Neuron (in vitro differentiated cells): ENCODE data around the gene PPEF1.

ENCODE experiments used
- H2AFZ ChIP-seq: one replicate; pipeline ENCODE4 v1.6.1; 2013; ENCODE audit warnings: low read depth, mild to moderate bottlenecking, inconsistent platforms, low read length, moderate library complexity
- H3K27me3 ChIP-seq: one replicate; pipeline ENCODE4 v1.6.1; 2013; ENCODE audit warnings: low read length; ENCODE audit not compliant: insufficient read depth
- H3K36me3 ChIP-seq: one replicate; pipeline ENCODE4 v1.6.1; 2013; ENCODE audit warnings: low read length; ENCODE audit not compliant: insufficient read depth
- H3K4me1 ChIP-seq: one replicate; pipeline ENCODE4 v1.6.1; 2013; ENCODE audit warnings: low read length; ENCODE audit not compliant: insufficient read depth
- H3K4me3 ChIP-seq: 2 replicates; pipeline ENCODE4 v1.5.1; 2013; ENCODE audit warnings: mild to moderate bottlenecking, low read length, moderate library complexity
- H3K9me3 ChIP-seq: one replicate; pipeline ENCODE4 v1.6.1; 2013; ENCODE audit warnings: low read length

PPEF1 gene

GRCh38 chrX:18707426-18708049, at the start of gene PPEF1:
PPEF1 (plus strand) TSS chrX:18707645; CDS start chrX:18707781, 136 bp downstream.
- no peaks in the 10 kb centered on the region for H3K27me3 ChIP-seq
- no peaks in the 10 kb centered on the region for H3K9me3 ChIP-seq
- no peaks in the 10 kb centered on the region for H3K4me1 ChIP-seq
- H2AFZ ChIP-seq = no peak within 1 kb of the TSS
- H3K4me3 ChIP-seq = no peak within 1 kb of the TSS
- no peaks in the 10 kb centered on the region for H3K36me3 ChIP-seq

- Histone ChIP-seq H2AFZ (no peak overlapping the region), H3K27me3 (no peaks in the 10 kb centered on the region), H3K4me1 (no peaks in the 10 kb centered on the region), H3K36me3 (no peaks in the 10 kb centered on the region), H3K4me3 (no peak overlapping the region), H3K9me3 (no peaks in the 10 kb centered on the region)
Observed at GRCh38 chrX:18661273-18661672, 46.2 kb upstream of the PPEF1 start.

- H3K4me1 ChIP-seq = no peaks in the 10 kb centered on the region
- no peaks in the 10 kb centered on the region for H3K27me3 ChIP-seq
- H3K9me3 ChIP-seq = no peaks in the 10 kb centered on the region
- no peaks in the 10 kb centered on the region for H3K36me3 ChIP-seq
- no peak overlapping the region for H2AFZ ChIP-seq
- no peak overlapping the region for H3K4me3 ChIP-seq
Observed at GRCh38 chrX:18664947-18665346, 42.5 kb upstream of the PPEF1 start.

GRCh38 chrX:18666614-18667013, 40.8 kb upstream of the PPEF1 start:
- Histone ChIP-seq H2AFZ (no peak overlapping the region), H3K27me3 (no peaks in the 10 kb centered on the region), H3K4me1 (no peaks in the 10 kb centered on the region), H3K9me3 (no peaks in the 10 kb centered on the region), H3K4me3 (no peak overlapping the region), H3K36me3 (no peaks in the 10 kb centered on the region)

GRCh38 chrX:18668071-18668835, 39.2 kb upstream of the PPEF1 start:
- Histone ChIP-seq H2AFZ (no peak overlapping the region), H3K27me3 (no peaks in the 10 kb centered on the region), H3K4me3 (no peak overlapping the region), H3K36me3 (no peaks in the 10 kb centered on the region), H3K4me1 (no peaks in the 10 kb centered on the region), H3K9me3 (no peaks in the 10 kb centered on the region)

GRCh38 chrX:18672008-18672407, 35.4 kb upstream of the PPEF1 start, which contains the start of gene RS1:
RS1 (minus strand) TSS chrX:18672108; CDS start chrX:18672068, 40 bp downstream.
- H3K4me3 ChIP-seq = no peak within 1 kb of the TSS
- H3K9me3 ChIP-seq = no peaks in the 10 kb centered on the region
- no peaks in the 10 kb centered on the region for H3K4me1 ChIP-seq
- H3K36me3 ChIP-seq = no peaks in the 10 kb centered on the region
- no peaks in the 10 kb centered on the region for H3K27me3 ChIP-seq
- no peak within 1 kb of the TSS for H2AFZ ChIP-seq

- H3K4me3 ChIP-seq = peak overlapping the region; percentile 82
- H3K4me1 ChIP-seq = no peaks in the 10 kb centered on the region
- no peaks in the 10 kb centered on the region for H3K27me3 ChIP-seq
- no peaks in the 10 kb centered on the region for H3K9me3 ChIP-seq
- peak overlapping the region; percentile 98 for H2AFZ ChIP-seq
- H3K36me3 ChIP-seq = no peaks in the 10 kb centered on the region
Observed at GRCh38 chrX:18674417-18674787, 33.0 kb upstream of the PPEF1 start.

GRCh38 chrX:18674788-18675735, 32.4 kb upstream of the PPEF1 start:
- H2AFZ ChIP-seq = peak overlapping the region; percentile 98
- H3K27me3 ChIP-seq = no peaks in the 10 kb centered on the region
- no peaks in the 10 kb centered on the region for H3K9me3 ChIP-seq
- no peaks in the 10 kb centered on the region for H3K4me1 ChIP-seq
- H3K36me3 ChIP-seq = no peaks in the 10 kb centered on the region
- peak overlapping the region; percentile 82 for H3K4me3 ChIP-seq

- Histone ChIP-seq H3K4me3 (no peak overlapping the region), H3K4me1 (no peaks in the 10 kb centered on the region), H3K9me3 (no peaks in the 10 kb centered on the region), H3K27me3 (no peaks in the 10 kb centered on the region), H3K36me3 (no peaks in the 10 kb centered on the region), H2AFZ (no peak overlapping the region)
Observed at GRCh38 chrX:18676050-18676449, 31.4 kb upstream of the PPEF1 start.

GRCh38 chrX:18676470-18676869, 31.0 kb upstream of the PPEF1 start:
- Histone ChIP-seq H3K36me3 (no peaks in the 10 kb centered on the region), H3K27me3 (no peaks in the 10 kb centered on the region), H2AFZ (no peak overlapping the region), H3K9me3 (no peaks in the 10 kb centered on the region), H3K4me3 (no peak overlapping the region), H3K4me1 (no peaks in the 10 kb centered on the region)

- Histone ChIP-seq H3K9me3 (no peaks in the 10 kb centered on the region), H3K36me3 (no peaks in the 10 kb centered on the region), H2AFZ (no peak overlapping the region), H3K27me3 (no peaks in the 10 kb centered on the region), H3K4me3 (no peak overlapping the region), H3K4me1 (no peaks in the 10 kb centered on the region)
Observed at GRCh38 chrX:18677161-18677869, 30.1 kb upstream of the PPEF1 start.

GRCh38 chrX:18681996-18682395, 25.4 kb upstream of the PPEF1 start:
- Histone ChIP-seq H2AFZ (no peak overlapping the region), H3K36me3 (no peaks in the 10 kb centered on the region), H3K4me1 (no peaks in the 10 kb centered on the region), H3K9me3 (no peaks in the 10 kb centered on the region), H3K4me3 (no peak overlapping the region), H3K27me3 (no peaks in the 10 kb centered on the region)
